Testis (tissue), 2 donors: ENCODE measurements around the gene ATRNL1.

Experiments
- POLR2A ChIP-seq: fragments of 450-650 bp; IDR thresholded peaks from one replicate; pipeline ENCODE4 v1.6.1; 2017; ENCODE audit warnings: antibody characterized with exemption, mild to moderate bottlenecking, moderate library complexity
- TF ChIP-seq, protein P1 (sequence below), 3 experiments: fragments of 450-650 bp in 2 of 3; fragments of 200-600 bp in 1 of 3; sonication (generic) in 1 of 3; IDR thresholded peaks; one replicate each; pipeline ENCODE4 v1.5.1; 2016 to 2019; ENCODE audit warnings: antibody characterized with exemption in 3 of 3, mild to moderate bottlenecking in 2 of 3, moderate library complexity in 1 of 3

DNA sequence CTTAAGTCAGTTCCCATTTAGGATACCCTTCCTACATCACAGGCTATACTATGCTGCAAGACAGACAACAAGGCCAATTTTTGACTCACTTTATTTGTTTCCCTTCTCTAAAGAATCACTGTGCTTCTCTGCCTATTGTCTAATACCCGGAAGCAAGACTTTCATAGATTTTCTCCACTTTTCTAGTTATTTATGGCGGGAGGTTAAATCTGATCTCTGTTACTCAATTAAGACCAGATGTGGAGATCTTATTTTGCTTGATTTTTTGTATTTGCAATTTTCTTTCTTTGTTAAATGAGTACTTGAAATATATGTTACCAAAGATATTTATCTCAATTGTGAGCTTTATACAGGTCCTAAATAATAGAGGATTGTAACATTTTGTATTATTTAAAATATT lies 511.5 kb downstream of the ATRNL1 start:
- TF ChIP-seq POLR2A = no peak
- TF ChIP-seq, protein P1, sequence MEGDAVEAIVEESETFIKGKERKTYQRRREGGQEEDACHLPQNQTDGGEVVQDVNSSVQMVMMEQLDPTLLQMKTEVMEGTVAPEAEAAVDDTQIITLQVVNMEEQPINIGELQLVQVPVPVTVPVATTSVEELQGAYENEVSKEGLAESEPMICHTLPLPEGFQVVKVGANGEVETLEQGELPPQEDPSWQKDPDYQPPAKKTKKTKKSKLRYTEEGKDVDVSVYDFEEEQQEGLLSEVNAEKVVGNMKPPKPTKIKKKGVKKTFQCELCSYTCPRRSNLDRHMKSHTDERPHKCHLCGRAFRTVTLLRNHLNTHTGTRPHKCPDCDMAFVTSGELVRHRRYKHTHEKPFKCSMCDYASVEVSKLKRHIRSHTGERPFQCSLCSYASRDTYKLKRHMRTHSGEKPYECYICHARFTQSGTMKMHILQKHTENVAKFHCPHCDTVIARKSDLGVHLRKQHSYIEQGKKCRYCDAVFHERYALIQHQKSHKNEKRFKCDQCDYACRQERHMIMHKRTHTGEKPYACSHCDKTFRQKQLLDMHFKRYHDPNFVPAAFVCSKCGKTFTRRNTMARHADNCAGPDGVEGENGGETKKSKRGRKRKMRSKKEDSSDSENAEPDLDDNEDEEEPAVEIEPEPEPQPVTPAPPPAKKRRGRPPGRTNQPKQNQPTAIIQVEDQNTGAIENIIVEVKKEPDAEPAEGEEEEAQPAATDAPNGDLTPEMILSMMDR (IDR thresholded peaks at IDR 0.05) = no peak
